ENCODE results near the gene PPT2.

PPT2 gene

DNA sequence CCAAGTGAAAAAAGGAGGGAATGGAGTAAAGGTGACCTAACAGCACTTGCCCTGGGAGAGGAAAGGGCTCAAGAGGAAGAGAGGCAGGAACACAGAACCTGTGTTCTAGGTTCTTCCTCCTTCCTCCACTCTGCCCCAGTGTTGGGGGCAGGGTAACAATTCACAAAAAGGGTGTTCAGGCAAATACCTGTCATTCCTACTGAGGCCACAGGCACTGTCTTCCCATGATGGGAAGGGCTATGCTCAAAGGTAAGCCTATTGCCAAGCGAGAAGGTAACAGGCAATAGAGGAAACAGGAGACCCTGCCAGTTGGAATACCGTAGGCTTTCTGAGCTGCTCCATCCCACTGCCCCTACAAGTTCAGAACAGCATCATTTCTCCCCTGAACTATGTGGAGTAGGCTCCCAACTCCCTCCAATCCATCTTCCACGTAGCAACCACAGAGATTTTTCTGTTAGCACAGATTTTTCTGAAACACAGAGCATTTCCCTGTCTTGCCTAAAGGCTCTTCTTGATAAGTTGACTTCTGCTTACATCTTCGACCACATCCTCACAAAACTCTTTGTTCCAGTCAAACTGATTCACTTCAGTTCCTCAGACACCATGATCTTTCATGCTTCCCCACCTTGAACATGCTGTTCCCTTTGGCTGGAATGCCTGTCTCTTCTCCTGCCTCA, 19.2 kb downstream of the PPT2 start:
- Histone ChIP-seq H3K4me1 (ENCODE audit: control insufficient read depth in 1 of 2, insufficient read depth in 1 of 2, low read depth in 1 of 2, low read length in 1 of 2) (peaks cover 36 to 44% of the 10 kb centered on the region in 2 experiments), H3K27ac (peak overlapping the region; percentile 44), H3K36me3 (peaks cover 31% of the 10 kb centered on the region), H3K27me3 (no peaks in the 10 kb centered on the region), H3K4me3 (ENCODE audit: low read depth in 1 of 2, low read length in 1 of 2) (no peak overlapping the region), H3K9me3 (no peaks in the 10 kb centered on the region)
- TF ChIP-seq, protein P1, sequence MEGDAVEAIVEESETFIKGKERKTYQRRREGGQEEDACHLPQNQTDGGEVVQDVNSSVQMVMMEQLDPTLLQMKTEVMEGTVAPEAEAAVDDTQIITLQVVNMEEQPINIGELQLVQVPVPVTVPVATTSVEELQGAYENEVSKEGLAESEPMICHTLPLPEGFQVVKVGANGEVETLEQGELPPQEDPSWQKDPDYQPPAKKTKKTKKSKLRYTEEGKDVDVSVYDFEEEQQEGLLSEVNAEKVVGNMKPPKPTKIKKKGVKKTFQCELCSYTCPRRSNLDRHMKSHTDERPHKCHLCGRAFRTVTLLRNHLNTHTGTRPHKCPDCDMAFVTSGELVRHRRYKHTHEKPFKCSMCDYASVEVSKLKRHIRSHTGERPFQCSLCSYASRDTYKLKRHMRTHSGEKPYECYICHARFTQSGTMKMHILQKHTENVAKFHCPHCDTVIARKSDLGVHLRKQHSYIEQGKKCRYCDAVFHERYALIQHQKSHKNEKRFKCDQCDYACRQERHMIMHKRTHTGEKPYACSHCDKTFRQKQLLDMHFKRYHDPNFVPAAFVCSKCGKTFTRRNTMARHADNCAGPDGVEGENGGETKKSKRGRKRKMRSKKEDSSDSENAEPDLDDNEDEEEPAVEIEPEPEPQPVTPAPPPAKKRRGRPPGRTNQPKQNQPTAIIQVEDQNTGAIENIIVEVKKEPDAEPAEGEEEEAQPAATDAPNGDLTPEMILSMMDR (IDR thresholded peaks at IDR 0.05), result no peak

DNA sequence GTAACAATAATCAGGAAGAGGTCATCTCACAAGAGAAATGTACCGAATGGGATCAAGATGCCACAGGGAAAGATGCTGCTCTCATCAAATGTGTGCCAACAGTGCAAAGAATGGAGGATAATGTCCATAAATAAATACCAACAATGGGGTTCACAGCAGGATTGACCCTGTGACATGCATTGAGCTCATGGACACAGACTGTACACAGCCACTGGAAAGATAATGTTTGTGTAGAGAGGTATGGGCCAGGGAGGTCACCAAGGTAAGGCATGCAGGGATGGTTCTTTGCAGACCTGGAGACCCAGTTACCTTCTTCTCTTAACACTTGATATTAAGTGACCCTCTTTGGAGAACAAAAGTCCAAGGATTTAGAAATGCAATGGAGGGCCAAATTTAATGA, 20.5 kb downstream of the PPT2 start:
- TF ChIP-seq, protein P1 (IDR thresholded peaks at IDR 0.05), result no peak
- no peak overlapping the region for H3K27ac ChIP-seq
- peaks cover 19% of the 10 kb centered on the region for H3K36me3 ChIP-seq
- H3K4me3 ChIP-seq (ENCODE audit: low read depth in 1 of 2, low read length in 1 of 2), result no peak overlapping the region
- H3K9me3 ChIP-seq, result no peaks in the 10 kb centered on the region
- peaks cover 46 to 55% of the 10 kb centered on the region in 2 experiments for H3K4me1 ChIP-seq (ENCODE audit: control insufficient read depth in 1 of 2, insufficient read depth in 1 of 2, low read depth in 1 of 2, low read length in 1 of 2)
- no peaks in the 10 kb centered on the region for H3K27me3 ChIP-seq

DNA sequence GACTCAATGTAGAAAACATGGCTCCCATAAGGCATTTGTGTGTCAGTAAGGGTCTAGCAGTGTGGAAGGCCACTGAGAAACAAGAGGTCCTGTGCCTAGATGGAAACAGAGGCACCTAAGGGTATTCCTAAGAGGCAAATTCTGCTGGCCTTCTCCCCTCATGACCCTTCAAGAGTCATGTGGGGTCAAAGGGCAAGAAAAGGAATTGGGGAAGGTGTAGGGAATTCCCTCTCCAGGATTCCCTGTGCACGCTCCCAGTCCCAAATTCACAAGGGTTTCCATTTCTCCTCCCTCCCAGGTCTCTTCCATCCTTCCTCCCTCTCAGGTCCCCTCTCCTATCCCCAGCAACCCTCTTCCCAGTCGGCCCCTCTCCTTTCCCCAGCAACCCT, 21.4 kb downstream of the PPT2 start:
- peaks cover 50 to 58% of the 10 kb centered on the region in 2 experiments for H3K4me1 ChIP-seq (ENCODE audit: control insufficient read depth in 1 of 2, insufficient read depth in 1 of 2, low read depth in 1 of 2, low read length in 1 of 2)
- peak overlapping the region; percentile 97 for H3K27ac ChIP-seq
- no peaks in the 10 kb centered on the region for H3K27me3 ChIP-seq
- H3K4me3 ChIP-seq (ENCODE audit: low read depth in 1 of 2, low read length in 1 of 2), result peak overlapping the region; percentile 75 to 92
- H3K36me3 ChIP-seq, result peaks cover 11% of the 10 kb centered on the region
- TF ChIP-seq, protein P1 (IDR thresholded peaks at IDR 0.05), result no peak
- H3K9me3 ChIP-seq, result no peaks in the 10 kb centered on the region

DNA sequence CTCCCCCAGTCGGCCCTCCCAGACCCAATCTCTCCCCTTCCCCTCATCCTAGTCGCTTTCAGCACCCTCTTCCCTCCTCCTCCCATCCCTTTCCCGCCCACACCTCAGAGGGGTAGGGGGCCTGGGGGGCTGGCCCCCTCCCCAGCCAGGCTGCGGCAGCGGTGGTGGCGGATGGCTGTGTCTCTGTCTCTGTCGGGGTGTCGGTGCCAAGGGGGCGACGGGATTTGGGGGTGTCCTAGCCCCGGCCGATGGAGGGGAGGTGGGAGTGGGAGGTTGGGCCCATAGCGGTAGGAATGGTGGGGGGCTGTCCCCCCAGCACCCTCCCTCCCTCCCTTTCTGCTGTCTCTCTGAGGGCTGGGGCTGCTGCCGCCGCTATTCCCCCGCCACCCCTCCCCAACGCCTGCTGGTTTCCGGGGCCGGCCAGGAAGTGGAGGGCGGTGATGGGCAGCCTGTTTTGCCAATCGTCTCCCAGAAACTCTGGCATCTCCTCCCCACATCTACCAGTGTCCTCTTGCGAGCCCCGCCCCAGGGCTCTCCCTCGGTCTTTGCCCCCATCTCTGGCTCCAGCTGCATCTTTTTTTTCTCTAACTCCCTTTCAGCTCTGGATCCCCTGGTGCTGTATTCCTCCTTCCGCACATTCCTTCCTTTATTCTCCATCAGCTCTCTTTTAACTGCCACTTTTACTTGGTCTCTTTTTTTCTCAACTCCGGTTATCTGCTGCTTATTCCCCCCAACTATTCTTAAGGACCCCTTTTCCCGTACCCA, 22.0 kb downstream of the PPT2 start, which contains the start of gene AGPAT1:
TSS of gene AGPAT1 (minus strand) at position 374 of the 765 bp plus-strand sequence. CDS start 4,588 bp downstream, outside the sequence.
- Histone ChIP-seq H3K4me1 (ENCODE audit: control insufficient read depth in 1 of 2, insufficient read depth in 1 of 2, low read depth in 1 of 2, low read length in 1 of 2) (peaks cover 50 to 58% of the 10 kb centered on the region in 2 experiments), H3K27me3 (no peaks in the 10 kb centered on the region), H3K36me3 (peaks cover 11% of the 10 kb centered on the region), H3K4me3 (ENCODE audit: low read depth in 1 of 2, low read length in 1 of 2) (peak within 1 kb of the TSS; percentile 75 to 92), H3K27ac (peak within 1 kb of the TSS; percentile 97), H3K9me3 (no peaks in the 10 kb centered on the region)
- TF ChIP-seq, protein P1 (IDR thresholded peaks at IDR 0.05), result peak; percentile 26

DNA sequence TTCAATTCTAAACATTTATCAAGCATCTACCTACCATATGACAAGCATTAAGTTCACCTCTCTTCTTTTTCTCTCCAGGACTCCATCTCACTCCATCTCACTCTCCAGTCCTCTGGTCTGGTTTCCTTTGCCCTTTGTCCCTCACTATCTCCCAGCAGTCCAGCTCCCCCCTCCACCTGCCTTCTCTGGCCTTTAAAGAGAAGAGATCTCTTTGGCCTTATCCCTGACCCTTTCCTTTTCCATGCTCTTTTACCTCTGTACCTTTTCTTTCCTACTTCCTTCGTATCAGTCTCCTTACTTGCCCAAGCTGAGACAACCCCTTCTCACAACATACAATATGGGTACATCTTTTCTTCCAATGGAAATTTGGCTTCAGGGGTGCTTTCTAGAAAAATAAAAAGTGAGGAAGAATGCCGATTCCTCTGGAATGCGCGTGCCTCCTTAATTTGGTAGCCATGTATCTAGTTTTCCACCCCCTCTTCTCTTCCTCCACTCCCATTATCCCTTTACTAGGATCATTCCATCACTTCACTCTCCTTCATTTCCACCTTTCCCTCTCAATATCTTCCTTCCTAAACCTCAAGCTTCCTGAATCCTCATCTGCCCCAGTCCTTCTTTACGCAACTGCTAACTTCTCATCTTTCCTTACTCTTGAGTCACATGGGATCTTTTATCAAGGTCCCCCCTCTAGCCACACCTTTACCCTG, 22.7 kb downstream of the PPT2 start:
- Histone ChIP-seq H3K27me3 (no peaks in the 10 kb centered on the region), H3K4me1 (ENCODE audit: control insufficient read depth in 1 of 2, insufficient read depth in 1 of 2, low read depth in 1 of 2, low read length in 1 of 2) (peaks cover 50 to 58% of the 10 kb centered on the region in 2 experiments), H3K4me3 (ENCODE audit: low read depth in 1 of 2, low read length in 1 of 2) (peak overlapping the region; percentile 75 to 92), H3K27ac (peak overlapping the region; percentile 97), H3K9me3 (no peaks in the 10 kb centered on the region), H3K36me3 (peaks cover 14% of the 10 kb centered on the region)
- TF ChIP-seq, protein P1 (IDR thresholded peaks at IDR 0.05), result no peak

All from neutrophil (primary cell).